Activated naive CD4-positive, alpha-beta T cell treated with anti-CD3 and anti-CD28 coated beads, Interleukin-2, amount 10 ng/mL, durations not matched to agents 7 days and 5 days (primary cell): ENCODE measurements around the gene FAH.
A peak's percentile ranks its signal among the peaks of the same experiment; 100 is the strongest.
"Not testable (repeated sequence)": the region's sequence is repeated elsewhere in the genome, so short reads cannot be mapped to it uniquely, and the experiment has no call there.

Source experiments
- CTCF ChIA-PET: fragments of 350-600 bp; sonication (Branson Sonifier 250); formaldehyde crosslinking; loops from one replicate; lab custom pipeline; 2021; ENCODE audit warnings: antibody characterized with exemption; lab: Charles Lee
- DNase-seq: peaks from one replicate; pipeline ENCODE4 v3.0.0-alpha.2; 2020
- H3K27ac Mint-ChIP-seq: one replicate; pipeline ENCODE4 v1.8.0; 2021; ENCODE audit warnings: mild to moderate bottlenecking, moderate library complexity, mixed read lengths
- H3K27me3 Mint-ChIP-seq: one replicate; pipeline ENCODE4 v1.8.0; 2021; ENCODE audit warnings: mild to moderate bottlenecking, mixed read lengths
- H3K36me3 Mint-ChIP-seq: one replicate; pipeline ENCODE4 v1.8.0; 2021; ENCODE audit warnings: mixed read lengths
- H3K4me1 Mint-ChIP-seq: one replicate; pipeline ENCODE4 v1.8.0; 2021; ENCODE audit warnings: mixed read lengths
- H3K4me3 Mint-ChIP-seq: one replicate; pipeline ENCODE4 v1.8.0; 2021; ENCODE audit warnings: mild to moderate bottlenecking, moderate library complexity, mixed read lengths
- H3K9me3 Mint-ChIP-seq: one replicate; pipeline ENCODE4 v1.8.0; 2021; ENCODE audit warnings: mixed read lengths

The FAH gene

GRCh38 chr15:80152896-80153876 lies at the start of gene FAH:
Gene FAH, plus strand, starts transcription at chr15:80152999. Its CDS starts 56 bp downstream, at chr15:80153055.
- CTCF ChIA-PET = no interaction called here

GRCh38 chr15:80105193-80105592 lies 47.6 kb upstream of the FAH start:
- DNase-seq = no peak
- CTCF ChIA-PET = interaction anchor here (1.1 kb wide), 1 partner anchor 8 kb away, joined by 3 read pairs; no protein-coding TSS in a partner anchor
- H3K9me3 Mint-ChIP-seq = no peaks in the 10 kb centered on the region
- no peaks in the 10 kb centered on the region for H3K27me3 Mint-ChIP-seq
- H3K27ac Mint-ChIP-seq = no peak overlapping the region
- H3K4me1 Mint-ChIP-seq = peaks cover 2% of the 10 kb centered on the region
- H3K36me3 Mint-ChIP-seq = peaks cover 6% of the 10 kb centered on the region
- H3K4me3 Mint-ChIP-seq = no peak overlapping the region

More at GRCh38 chr15:80152896-80153876, at the start of gene FAH:
- peak; percentile 66 for DNase-seq
- Mint-ChIP-seq H3K4me3 (peak within 1 kb of the TSS; percentile 89), H3K27ac (peak within 1 kb of the TSS; percentile 93), H3K4me1 (peaks cover 32% of the 10 kb centered on the region), H3K9me3 (no peaks in the 10 kb centered on the region), H3K36me3 (no peaks in the 10 kb centered on the region), H3K27me3 (peaks cover 23% of the 10 kb centered on the region)

GRCh38 chr15:80105595-80105994 lies 47.2 kb upstream of the FAH start:
- no peak overlapping the region for H3K27ac Mint-ChIP-seq
- no peaks in the 10 kb centered on the region for H3K9me3 Mint-ChIP-seq
- no peak overlapping the region for H3K4me3 Mint-ChIP-seq
- H3K27me3 Mint-ChIP-seq = no peaks in the 10 kb centered on the region
- DNase-seq = no peak
- H3K4me1 Mint-ChIP-seq = peaks cover 2% of the 10 kb centered on the region
- CTCF ChIA-PET = interaction anchor here (1.1 kb wide), 1 partner anchor 8 kb away, joined by 3 read pairs; no protein-coding TSS in a partner anchor
- peaks cover 6% of the 10 kb centered on the region for H3K36me3 Mint-ChIP-seq

GRCh38 chr15:80106051-80106450 lies 46.7 kb upstream of the FAH start:
- no peak for DNase-seq
- CTCF ChIA-PET = no interaction called here
- Mint-ChIP-seq H3K36me3 (peaks cover 6% of the 10 kb centered on the region), H3K4me1 (peaks cover 2% of the 10 kb centered on the region), H3K27ac (no peak overlapping the region), H3K4me3 (no peak overlapping the region), H3K9me3 (no peaks in the 10 kb centered on the region), H3K27me3 (no peaks in the 10 kb centered on the region)

- H3K9me3 Mint-ChIP-seq = no peaks in the 10 kb centered on the region
- no peak overlapping the region for H3K4me3 Mint-ChIP-seq
- CTCF ChIA-PET = no interaction called here
- peaks cover 5% of the 10 kb centered on the region for H3K36me3 Mint-ChIP-seq
- H3K4me1 Mint-ChIP-seq = peaks cover 2% of the 10 kb centered on the region
- no peak for DNase-seq
- H3K27ac Mint-ChIP-seq = no peak overlapping the region
- H3K27me3 Mint-ChIP-seq = no peaks in the 10 kb centered on the region
Observed at GRCh38 chr15:80107204-80107603, 45.6 kb upstream of the FAH start.

GRCh38 chr15:80107774-80108173 lies 45.0 kb upstream of the FAH start:
- no peak for DNase-seq
- CTCF ChIA-PET = no interaction called here
- peaks cover 2% of the 10 kb centered on the region for H3K4me1 Mint-ChIP-seq
- no peaks in the 10 kb centered on the region for H3K9me3 Mint-ChIP-seq
- no peak overlapping the region for H3K27ac Mint-ChIP-seq
- no peak overlapping the region for H3K4me3 Mint-ChIP-seq
- no peaks in the 10 kb centered on the region for H3K27me3 Mint-ChIP-seq
- peaks cover 5% of the 10 kb centered on the region for H3K36me3 Mint-ChIP-seq

- no peaks in the 10 kb centered on the region for H3K9me3 Mint-ChIP-seq
- no peak for DNase-seq
- CTCF ChIA-PET = no interaction called here
- no peak overlapping the region for H3K4me3 Mint-ChIP-seq
- H3K4me1 Mint-ChIP-seq = peaks cover 2% of the 10 kb centered on the region
- H3K27me3 Mint-ChIP-seq = no peaks in the 10 kb centered on the region
- H3K27ac Mint-ChIP-seq = no peak overlapping the region
- H3K36me3 Mint-ChIP-seq = peaks cover 4% of the 10 kb centered on the region
Observed at GRCh38 chr15:80109388-80109787, 43.4 kb upstream of the FAH start.

- H3K4me1 Mint-ChIP-seq = no peaks in the 10 kb centered on the region
- no peaks in the 10 kb centered on the region for H3K27me3 Mint-ChIP-seq
- no peaks in the 10 kb centered on the region for H3K36me3 Mint-ChIP-seq
- no peaks in the 10 kb centered on the region for H3K9me3 Mint-ChIP-seq
- no peak for DNase-seq
- CTCF ChIA-PET = no interaction called here
- H3K4me3 Mint-ChIP-seq = no peak overlapping the region
- no peak overlapping the region for H3K27ac Mint-ChIP-seq
Observed at GRCh38 chr15:80110920-80111319, 41.9 kb upstream of the FAH start.

GRCh38 chr15:80114114-80114513 lies 38.7 kb upstream of the FAH start:
- CTCF ChIA-PET = no interaction called here
- Mint-ChIP-seq H3K27me3 (no peaks in the 10 kb centered on the region), H3K4me3 (no peak overlapping the region), H3K36me3 (no peaks in the 10 kb centered on the region), H3K27ac (no peak overlapping the region), H3K9me3 (no peaks in the 10 kb centered on the region), H3K4me1 (no peaks in the 10 kb centered on the region)
- no peak for DNase-seq

GRCh38 chr15:80115021-80115420 lies 37.8 kb upstream of the FAH start:
- Mint-ChIP-seq H3K9me3 (no peaks in the 10 kb centered on the region), H3K4me3 (no peak overlapping the region), H3K27ac (no peak overlapping the region), H3K36me3 (no peaks in the 10 kb centered on the region), H3K4me1 (no peaks in the 10 kb centered on the region), H3K27me3 (no peaks in the 10 kb centered on the region)
- DNase-seq = no peak
- CTCF ChIA-PET = no interaction called here

- CTCF ChIA-PET = no interaction called here
- Mint-ChIP-seq H3K27ac (no peak overlapping the region), H3K9me3 (no peaks in the 10 kb centered on the region), H3K4me3 (no peak overlapping the region), H3K27me3 (no peaks in the 10 kb centered on the region), H3K36me3 (peaks cover 18% of the 10 kb centered on the region), H3K4me1 (no peaks in the 10 kb centered on the region)
- no peak for DNase-seq
Observed at GRCh38 chr15:80118956-80119355, 33.8 kb upstream of the FAH start.

- Mint-ChIP-seq H3K27me3 (no peaks in the 10 kb centered on the region), H3K4me1 (no peaks in the 10 kb centered on the region)
- no peak for DNase-seq
Observed at GRCh38 chr15:80120636-80121035, 32.2 kb upstream of the FAH start.

GRCh38 chr15:80121546-80121945 lies 31.3 kb upstream of the FAH start:
- no peak overlapping the region for H3K27ac Mint-ChIP-seq
- H3K9me3 Mint-ChIP-seq = no peaks in the 10 kb centered on the region
- DNase-seq = no peak
- H3K4me1 Mint-ChIP-seq = no peaks in the 10 kb centered on the region
- H3K4me3 Mint-ChIP-seq = no peak overlapping the region
- peaks cover 30% of the 10 kb centered on the region for H3K36me3 Mint-ChIP-seq
- CTCF ChIA-PET = no interaction called here
- H3K27me3 Mint-ChIP-seq = no peaks in the 10 kb centered on the region

More at GRCh38 chr15:80120636-80121035, 32.2 kb upstream of the FAH start:
- H3K27ac Mint-ChIP-seq = no peak overlapping the region
- no peaks in the 10 kb centered on the region for H3K9me3 Mint-ChIP-seq
- peaks cover 24% of the 10 kb centered on the region for H3K36me3 Mint-ChIP-seq
- H3K4me3 Mint-ChIP-seq = no peak overlapping the region
- CTCF ChIA-PET = no interaction called here

- H3K27me3 Mint-ChIP-seq = no peaks in the 10 kb centered on the region
- no peak overlapping the region for H3K4me3 Mint-ChIP-seq
- CTCF ChIA-PET = no interaction called here
- no peaks in the 10 kb centered on the region for H3K4me1 Mint-ChIP-seq
- no peaks in the 10 kb centered on the region for H3K9me3 Mint-ChIP-seq
- DNase-seq = no peak
- peaks cover 32% of the 10 kb centered on the region for H3K36me3 Mint-ChIP-seq
- H3K27ac Mint-ChIP-seq = no peak overlapping the region
Observed at GRCh38 chr15:80123034-80123433, 29.8 kb upstream of the FAH start.

GRCh38 chr15:80127253-80127652 lies 25.5 kb upstream of the FAH start:
- H3K27me3 Mint-ChIP-seq, H3K27ac Mint-ChIP-seq, H3K4me1 Mint-ChIP-seq, H3K4me3 Mint-ChIP-seq, H3K9me3 Mint-ChIP-seq, DNase-seq, CTCF ChIA-PET: not testable (repeated sequence)
- H3K36me3 Mint-ChIP-seq = peaks cover 34% of the 10 kb centered on the region
